Left kidney (tissue), 8 donors: ENCODE measurements around the gene NAGK. TPM values are rescaled to one million over a fixed set of nuclear protein-coding genes. Genes with fewer than 3 reads are reported as not detected.
A peak's percentile ranks its signal among the peaks of the same experiment; 100 is the strongest.
"Not testable (repeated sequence)": the region's sequence is repeated elsewhere in the genome, so short reads cannot be mapped to it uniquely, and the experiment has no call there.

ENCODE experiments used
- DNase-seq: peaks from one replicate; pipeline ENCODE4 v3.0.0-alpha.2; 2013
- long read RNA-seq, 8 donors: transcript quantifications; one replicate each; lab custom pipeline, GENCODE V29; 2026
- polyA plus RNA-seq: library from polyadenylated mRNA; unstranded; fragments of 120-200 nt; gene quantifications from one replicate; pipeline ENCODE4 v1.2.1, GENCODE V29; 2013; ENCODE audit not compliant: insufficient read length

The NAGK gene
- 93.5 TPM for polyA plus RNA-seq
- long read RNA-seq, donor 1, transcript NAGK-229 (10 exons, 1,801 nt): major isoform, 14 of 40 reads
- long read RNA-seq, donor 1, partial matches to known transcripts: 11 of 40 reads
- long read RNA-seq, donor 1, other reads (novel, unspliced or antisense): 0 of 40 reads
- long read RNA-seq, donor 2, transcript NAGK-222 (2 exons, 424 nt): minor isoform, 7 of 54 reads
- long read RNA-seq, donor 2, transcript NAGK-229 (10 exons, 1,801 nt): major isoform, 18 of 54 reads
- long read RNA-seq, donor 2, transcript NAGK-211 (4 exons, 441 nt): minor isoform, 6 of 54 reads
- long read RNA-seq, donor 2, partial matches to known transcripts: 15 of 54 reads
- long read RNA-seq, donor 2, other reads (novel, unspliced or antisense): 0 of 54 reads
- long read RNA-seq, donor 3, transcript NAGK-222 (2 exons, 424 nt): minor isoform, 8 of 55 reads
- long read RNA-seq, donor 3, transcript NAGK-229 (10 exons, 1,801 nt): minor isoform, 10 of 55 reads
- long read RNA-seq, donor 3, transcript NAGK-211 (4 exons, 441 nt): major isoform, 14 of 55 reads
- long read RNA-seq, donor 3, transcript NAGK-219 (3 exons, 2,483 nt): minor isoform, 9 of 55 reads
- long read RNA-seq, donor 3, partial matches to known transcripts: 13 of 55 reads
- long read RNA-seq, donor 3, other reads (novel, unspliced or antisense): 0 of 55 reads
- long read RNA-seq, donor 4, partial matches to known transcripts: 0 of 6 reads
- long read RNA-seq, donor 4, other reads (novel, unspliced or antisense): 0 of 6 reads
- long read RNA-seq, donor 5, full-length matches to known transcripts: 106 of 132 reads
- long read RNA-seq, donor 5, partial matches to known transcripts: 26 of 132 reads
- long read RNA-seq, donor 5, other reads (novel, unspliced or antisense): 0 of 132 reads
- long read RNA-seq, donor 6, transcript NAGK-219 (3 exons, 2,483 nt): minor isoform, 5 of 48 reads
- long read RNA-seq, donor 6, transcript NAGK-211 (4 exons, 441 nt): minor isoform, 5 of 48 reads
- long read RNA-seq, donor 6, transcript NAGK-229 (10 exons, 1,801 nt): major isoform, 21 of 48 reads
- long read RNA-seq, donor 6, partial matches to known transcripts: 11 of 48 reads
- long read RNA-seq, donor 6, other reads (novel, unspliced or antisense): 0 of 48 reads
- long read RNA-seq, donor 7, full-length matches to known transcripts: 59 of 79 reads
- long read RNA-seq, donor 7, partial matches to known transcripts: 20 of 79 reads
- long read RNA-seq, donor 7, other reads (novel, unspliced or antisense): 0 of 79 reads
- long read RNA-seq, donor 8, transcript NAGK-219 (3 exons, 2,483 nt): major isoform, 5 of 18 reads
- long read RNA-seq, donor 8, partial matches to known transcripts: 6 of 18 reads
- long read RNA-seq, donor 8, other reads (novel, unspliced or antisense): 0 of 18 reads

DNA sequence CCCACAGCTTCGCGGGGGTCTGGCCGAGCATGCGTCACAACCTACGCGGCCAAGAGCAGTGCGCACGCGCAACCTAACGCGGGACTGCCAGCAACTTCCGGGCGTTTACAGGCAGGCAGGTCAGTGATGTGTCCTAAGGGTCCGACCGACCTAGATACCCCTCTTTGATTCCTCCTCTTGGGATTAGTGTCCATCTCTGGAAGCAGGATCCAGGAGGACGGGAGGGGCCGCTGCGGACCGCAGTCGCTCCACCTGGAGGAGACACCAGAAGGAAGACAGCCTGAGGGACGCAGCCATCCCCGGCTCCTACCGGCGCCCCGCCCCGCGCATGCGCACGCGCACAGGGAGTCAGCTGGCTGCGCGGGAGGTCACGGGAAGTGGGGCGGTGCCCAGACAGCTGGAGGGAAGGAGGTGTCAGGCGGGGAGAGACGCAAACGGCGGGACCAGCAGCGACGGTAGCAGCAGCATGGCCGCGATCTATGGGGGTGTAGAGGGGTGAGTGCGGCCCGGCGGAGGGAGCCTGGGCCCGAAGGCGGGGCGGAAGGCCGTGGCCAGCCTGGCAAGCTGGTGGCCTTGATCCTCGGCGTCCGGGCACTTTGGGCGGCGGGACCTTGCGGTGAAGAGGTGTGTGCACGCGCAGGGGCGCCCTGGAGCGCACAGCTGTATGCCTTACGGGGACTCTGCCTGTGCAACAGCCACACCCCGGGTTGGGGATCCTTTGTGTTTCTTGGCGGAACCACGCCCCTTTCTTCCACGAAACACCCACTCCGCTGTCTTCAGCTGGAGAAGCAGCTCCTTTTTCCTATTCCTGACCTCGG, at the start of gene NAGK:
NAGK (plus strand) TSS at position 431 of the 818 bp plus-strand sequence; CDS start at position 467, 36 bp downstream.
- peak; percentile 94 for DNase-seq

- DNase-seq: not testable (repeated sequence)
These were observed 48.5 kb upstream of the NAGK start for GRCh38 chr2:71019989-71020388.

- DNase-seq: not testable (repeated sequence)
These were observed 47.1 kb upstream of the NAGK start for GRCh38 chr2:71021394-71021793.

DNA sequence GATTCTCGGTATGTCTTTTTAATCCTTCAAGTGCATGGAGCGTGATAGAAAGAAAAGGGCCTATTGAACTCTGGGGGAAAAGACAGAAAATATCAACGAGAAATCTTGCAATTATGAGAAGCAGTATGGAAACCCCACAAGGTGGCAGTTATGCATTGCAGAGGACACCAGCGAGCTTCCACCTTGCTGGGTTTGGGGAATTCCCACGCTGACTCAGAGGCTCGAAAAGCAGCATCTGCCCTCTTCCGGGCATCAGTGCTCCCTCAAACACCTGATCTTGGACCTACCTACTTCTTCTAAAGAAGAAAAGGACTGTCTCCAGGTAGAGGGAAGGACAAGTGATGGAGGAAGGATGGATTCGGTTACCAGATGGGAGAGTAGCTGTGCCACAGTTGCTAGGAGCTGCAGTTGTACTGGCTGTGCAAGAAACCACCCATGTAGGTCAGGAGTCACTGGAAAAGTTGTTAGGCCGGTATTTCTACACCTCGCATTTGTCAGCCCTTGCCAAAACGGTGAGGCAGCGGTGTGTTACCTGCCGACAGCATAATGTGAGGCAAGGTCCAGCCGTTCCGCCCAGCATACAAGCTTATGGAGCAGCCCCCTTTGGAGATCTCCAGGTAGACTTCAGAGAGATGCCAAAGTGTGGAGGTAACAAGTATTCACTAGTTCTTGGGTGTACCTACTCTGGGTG, 44.8 kb upstream of the NAGK start:
- peak; percentile 26 for DNase-seq

GRCh38 chr2:71036296-71036695, 32.2 kb upstream of the NAGK start:
- not testable (repeated sequence) for DNase-seq

GRCh38 chr2:71042287-71042686, 26.2 kb upstream of the NAGK start:
- no peak for DNase-seq

- DNase-seq: no peak
These were observed 24.7 kb upstream of the NAGK start for GRCh38 chr2:71043531-71044407.

DNA sequence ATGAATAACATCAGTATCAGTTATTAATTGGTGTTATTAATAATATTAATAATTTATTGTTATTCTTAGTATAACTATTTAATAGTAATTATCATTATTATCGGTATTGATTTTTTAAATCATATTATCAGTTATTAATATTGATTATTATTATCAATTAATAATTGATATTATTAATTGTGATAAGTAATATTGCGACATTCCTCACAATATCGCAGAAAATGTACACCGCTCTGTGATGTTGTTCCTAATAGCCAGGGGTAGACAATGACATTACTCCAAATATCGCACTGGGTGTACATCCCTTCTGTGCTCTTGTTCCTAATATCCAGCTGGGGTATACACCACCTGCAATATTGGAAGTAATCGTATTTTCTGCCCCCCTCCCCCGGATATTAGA, 23.3 kb upstream of the NAGK start:
- no peak for DNase-seq

DNA sequence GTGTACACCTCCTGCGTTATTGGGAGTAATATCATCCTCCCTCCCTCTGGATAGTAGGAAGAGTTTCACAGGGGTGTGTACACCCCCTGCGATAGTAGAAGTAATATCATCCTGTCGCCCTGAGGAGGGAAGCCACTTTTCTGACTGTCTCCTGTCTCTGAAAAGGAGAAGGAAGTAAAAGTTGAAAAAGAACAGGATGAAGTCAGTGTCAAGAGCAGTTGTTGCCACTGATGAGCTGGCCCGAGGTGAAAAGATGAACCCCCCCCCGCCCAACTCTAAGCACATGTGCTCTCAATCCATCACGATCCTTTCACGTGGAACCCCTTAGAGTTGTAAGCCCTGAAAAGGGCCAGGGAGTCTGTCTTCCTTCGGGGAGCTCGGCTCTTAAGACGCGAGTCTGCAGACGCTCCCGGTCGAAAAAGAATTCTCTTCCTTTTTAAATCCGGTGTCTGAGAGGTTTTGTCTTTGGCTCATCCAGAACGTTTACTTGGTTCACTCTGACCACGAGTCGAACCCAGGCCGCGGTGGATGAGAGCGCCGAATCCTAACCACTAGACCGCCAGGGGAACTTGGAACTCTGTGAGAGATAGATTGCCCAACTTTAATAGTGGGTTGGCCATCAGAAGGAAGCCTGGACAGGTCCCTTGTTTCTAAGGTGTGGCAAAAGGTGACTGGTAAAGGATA, 22.4 kb upstream of the NAGK start:
- DNase-seq: no peak

GRCh38 chr2:71048096-71048495, 20.4 kb upstream of the NAGK start:
- DNase-seq: no peak

GRCh38 chr2:71049704-71050360, 18.6 kb upstream of the NAGK start:
- not testable (repeated sequence) for DNase-seq

DNA sequence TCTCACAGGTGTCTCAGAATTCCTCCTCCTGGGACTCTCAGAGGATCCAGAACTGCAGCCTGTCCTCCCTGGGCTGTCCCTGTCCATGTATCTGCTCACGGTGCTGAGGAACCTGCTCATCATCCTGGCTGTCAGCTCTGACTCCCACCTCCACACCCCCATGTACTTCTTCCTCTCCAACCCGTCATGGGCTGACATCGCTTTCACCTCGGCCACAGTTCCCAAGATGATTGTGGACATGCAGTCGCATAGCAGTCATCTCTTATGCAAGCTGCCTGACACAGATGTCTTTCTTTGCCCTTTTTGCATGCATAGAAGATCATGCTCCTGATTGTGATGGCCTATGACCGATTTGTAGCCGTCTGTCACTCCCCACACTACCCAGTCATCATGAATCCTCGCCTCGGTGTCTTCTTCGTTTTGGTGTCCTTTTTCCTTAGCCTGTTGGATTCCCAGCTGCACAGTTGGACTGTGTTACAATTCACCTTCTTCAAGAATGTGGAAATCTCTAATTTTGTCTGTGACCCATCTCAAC, 13.2 kb upstream of the NAGK start:
- not testable (repeated sequence) for DNase-seq

- no peak for DNase-seq
These were observed 8.2 kb upstream of the NAGK start for GRCh38 chr2:71060211-71060610.

- no peak for DNase-seq
These were observed 7.6 kb upstream of the NAGK start for GRCh38 chr2:71060871-71061270.

DNA sequence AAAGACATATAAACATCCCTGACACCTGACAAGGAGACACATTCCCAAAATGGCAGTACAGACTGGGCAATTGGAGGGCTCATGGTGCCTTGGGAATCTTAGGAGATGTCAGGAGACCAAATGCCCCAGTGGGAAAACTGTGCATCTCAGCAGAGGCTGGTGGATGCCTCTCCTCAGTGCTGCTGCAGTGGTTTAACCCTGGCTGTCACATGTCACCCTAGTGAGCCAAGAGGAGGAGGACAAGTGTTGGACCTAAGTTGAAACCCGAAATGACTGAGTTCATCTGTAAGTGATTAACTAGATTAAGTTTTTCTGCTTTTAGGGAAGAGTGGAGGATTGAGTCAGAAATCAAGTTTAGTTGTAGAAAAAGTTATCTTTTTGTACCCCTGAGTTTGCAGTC, 5.2 kb upstream of the NAGK start:
- no peak for DNase-seq

DNA sequence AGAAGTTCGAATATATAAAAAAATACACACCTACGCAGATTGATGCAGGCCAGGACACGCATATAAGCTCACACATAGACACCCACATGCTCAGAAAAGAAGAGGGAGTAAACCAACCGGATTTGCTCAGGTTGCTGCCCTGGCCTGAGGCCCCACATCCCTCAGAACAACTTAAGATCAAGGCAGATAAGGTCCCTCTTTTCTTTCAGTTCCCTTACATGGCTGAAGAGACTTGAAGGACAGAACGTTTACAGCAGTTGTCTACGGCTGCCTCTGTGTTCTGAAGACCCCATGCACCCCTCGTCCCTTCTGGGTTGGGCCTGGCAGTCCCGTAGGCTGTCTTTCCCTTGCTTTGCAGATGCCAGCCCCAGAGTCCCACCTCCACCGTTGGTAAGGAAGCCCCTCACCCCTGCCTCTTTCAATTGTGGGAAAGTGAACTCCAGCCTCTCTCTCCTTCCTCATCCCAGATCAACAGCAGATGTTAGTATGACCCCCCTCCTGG, 4.3 kb upstream of the NAGK start:
- no peak for DNase-seq
